ENCODE results near the gene SPP1.
A peak's percentile ranks its signal among the peaks of the same experiment; 100 is the strongest.

Gene SPP1

GRCh38 chr4:87982036-87982435, 6.5 kb downstream of the SPP1 start:
- ChIA-PET POLR2A (no interaction called here), CTCF (interaction anchor here (1.4 kb wide), 1 partner anchor 8 kb away, joined by 4 read pairs; no protein-coding TSS in a partner anchor)
- no peak for DNase-seq (ENCODE audit: extremely low spot score)
- no peak for TF ChIP-seq CTCF (IDR thresholded peaks at IDR 0.05; ENCODE audit: control extremely low read depth, extremely low read depth, low read depth, missing control alignments)

GRCh38 chr4:87982446-87983010, 7.0 kb downstream of the SPP1 start:
- no peak for DNase-seq (ENCODE audit: extremely low spot score)
- POLR2A ChIA-PET: no interaction called here
- CTCF ChIA-PET: interaction anchor here (1.4 kb wide), 1 partner anchor 9 kb away, joined by 4 read pairs; no protein-coding TSS in a partner anchor
- no peak for TF ChIP-seq CTCF (IDR thresholded peaks at IDR 0.05; ENCODE audit: control extremely low read depth, extremely low read depth, low read depth, missing control alignments)

- no peak for TF ChIP-seq CTCF (IDR thresholded peaks at IDR 0.05; ENCODE audit: control extremely low read depth, extremely low read depth, low read depth, missing control alignments)
- ChIA-PET CTCF (interaction anchor here (0.7 kb wide), 1 partner anchor 16 kb away, joined by 3 read pairs; no protein-coding TSS in a partner anchor), POLR2A (no interaction called here)
- DNase-seq (ENCODE audit: extremely low spot score): no peak
These were observed 8.5 kb downstream of the SPP1 start for GRCh38 chr4:87983996-87984395.

- ChIA-PET POLR2A (no interaction called here), CTCF (interaction anchor here (1.0 to 1.5 kb wide), 3 partner anchors 7 to 306 kb away, joined by 3 to 5 read pairs (median 3); no protein-coding TSS in a partner anchor)
- peak; percentile 22 for DNase-seq (ENCODE audit: extremely low spot score)
- TF ChIP-seq CTCF (IDR thresholded peaks at IDR 0.05; ENCODE audit: control extremely low read depth, extremely low read depth, low read depth, missing control alignments): peak; percentile 43
These were observed 9.8 kb downstream of the SPP1 start for GRCh38 chr4:87985097-87985886.

GRCh38 chr4:87985887-87986200, 10.3 kb downstream of the SPP1 start:
- POLR2A ChIA-PET: no interaction called here
- CTCF ChIA-PET: interaction anchor here (0.6 to 1.5 kb wide), 5 partner anchors 8 to 306 kb away, joined by 3 to 5 read pairs (median 3); no protein-coding TSS in a partner anchor
- TF ChIP-seq CTCF (IDR thresholded peaks at IDR 0.05; ENCODE audit: control extremely low read depth, extremely low read depth, low read depth, missing control alignments): no peak
- DNase-seq (ENCODE audit: extremely low spot score): no peak

GRCh38 chr4:87986508-87986907, 11.0 kb downstream of the SPP1 start:
- DNase-seq (ENCODE audit: extremely low spot score): no peak
- TF ChIP-seq CTCF (IDR thresholded peaks at IDR 0.05; ENCODE audit: control extremely low read depth, extremely low read depth, low read depth, missing control alignments): no peak
- CTCF ChIA-PET: interaction anchor here (0.6 to 1.5 kb wide), 6 partner anchors 9 to 307 kb away, joined by 3 to 5 read pairs (median 4); no protein-coding TSS in a partner anchor
- POLR2A ChIA-PET: no interaction called here
